Right lobe of liver (tissue), 4 donors: ENCODE measurements around the gene BDKRB2.

Experiments used
- CTCF ChIP-seq, 4 donors: fragments of 200-600 bp in 3 of 4; fragments of 450-650 bp in 1 of 4; IDR thresholded peaks; one replicate each; pipeline versions ENCODE4 v1.5.1 to v1.8.0; 2016 to 2022; ENCODE audit warnings: antibody characterized with exemption in 4 of 4, mild to moderate bottlenecking in 2 of 4
- POLR2A ChIP-seq: fragments of 450-650 bp; IDR thresholded peaks from one replicate; pipeline ENCODE4 v1.6.1; 2017; ENCODE audit warnings: antibody characterized with exemption, mild to moderate bottlenecking
- donor health status: DM: no; HTN: no; CAD: no.
- donor health status: DM: no; HTN: no; CAD: no.
- donor health status: DM: no; HTN: yes; CAD: no.

DNA sequence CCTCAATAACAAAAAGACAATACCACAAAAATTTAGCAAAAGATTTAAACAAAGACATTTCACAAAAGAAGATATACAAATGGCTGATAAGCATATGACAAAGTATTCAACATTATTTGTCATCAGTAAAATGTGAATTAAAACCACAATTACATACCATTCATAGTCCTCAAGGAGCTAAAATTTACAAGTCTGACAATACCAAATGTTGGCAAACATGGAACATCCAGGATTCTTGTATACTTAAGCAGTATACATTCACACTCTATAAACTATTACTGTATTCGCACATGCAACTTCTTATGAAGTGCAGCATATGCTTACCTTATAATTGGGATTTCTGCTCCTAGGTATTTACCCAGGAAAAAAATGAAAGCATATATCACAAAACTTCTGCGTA, 49.7 kb upstream of the BDKRB2 start:
- TF ChIP-seq POLR2A, result no peak
- TF ChIP-seq CTCF (IDR thresholded peaks at IDR 0.05), result no peak
